ENCODE measurements around the gene GJD2.

GJD2 gene

DNA sequence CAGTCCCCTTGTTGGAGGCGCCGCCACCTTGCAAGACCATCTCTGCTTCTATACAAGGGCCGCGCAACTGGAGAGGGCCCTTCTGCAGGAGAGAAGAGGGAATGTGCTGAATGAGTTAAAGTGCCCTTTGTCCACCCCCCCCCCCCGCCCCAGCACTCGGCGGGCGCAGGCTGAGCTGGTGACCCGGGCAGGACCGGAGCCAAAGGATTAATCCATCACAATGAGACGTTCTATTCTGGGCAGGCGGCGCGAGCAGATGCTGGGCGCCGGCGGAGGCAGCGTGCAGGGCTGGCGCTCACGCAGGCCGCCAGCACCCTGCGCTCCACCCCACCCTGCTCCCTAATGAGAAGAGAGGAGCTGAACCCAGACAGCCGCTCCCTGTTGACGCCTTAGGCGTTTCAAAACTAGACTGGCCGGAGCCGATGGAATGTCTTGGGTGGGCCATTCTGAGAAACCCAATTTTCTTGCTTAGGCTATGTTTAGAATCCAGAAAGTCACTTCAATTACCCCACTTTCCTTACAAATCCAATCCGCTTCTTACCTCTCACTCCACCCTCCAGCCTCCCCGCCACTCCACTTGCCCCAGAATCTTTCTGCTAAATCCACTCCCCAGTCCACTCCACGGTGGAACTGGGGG lies 32.9 kb downstream of the GJD2 start:
- no peak for DNase-seq

DNA sequence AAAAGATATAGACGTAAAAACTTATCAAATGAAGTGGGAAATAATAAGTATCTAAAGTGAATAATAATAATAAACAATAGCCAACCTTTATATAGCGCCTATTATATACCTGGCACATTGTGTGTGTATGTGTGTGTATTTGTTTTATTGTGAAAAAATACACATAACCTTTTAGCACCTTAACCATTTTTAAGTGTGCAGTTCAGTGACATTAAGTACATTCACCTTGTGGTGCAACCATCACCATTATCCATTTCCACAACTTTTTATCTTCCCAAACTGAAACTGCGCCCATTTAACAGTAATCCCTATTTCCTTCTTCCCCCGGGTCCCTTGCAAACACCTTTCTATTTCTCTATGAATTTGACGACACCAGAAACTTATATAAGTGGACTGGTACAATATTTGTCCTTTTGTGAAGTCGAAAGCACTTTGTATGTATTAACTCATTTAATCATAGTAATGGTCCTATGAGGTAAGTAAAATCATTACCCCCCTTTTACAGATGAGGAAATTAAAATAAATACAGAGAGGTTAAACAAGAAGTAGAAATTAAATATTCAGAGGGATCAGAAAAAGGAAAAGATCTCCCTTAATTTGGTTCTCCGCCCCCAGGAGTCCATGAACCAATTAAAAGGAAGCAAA lies 33.5 kb downstream of the GJD2 start:
- DNase-seq: no peak

DNA sequence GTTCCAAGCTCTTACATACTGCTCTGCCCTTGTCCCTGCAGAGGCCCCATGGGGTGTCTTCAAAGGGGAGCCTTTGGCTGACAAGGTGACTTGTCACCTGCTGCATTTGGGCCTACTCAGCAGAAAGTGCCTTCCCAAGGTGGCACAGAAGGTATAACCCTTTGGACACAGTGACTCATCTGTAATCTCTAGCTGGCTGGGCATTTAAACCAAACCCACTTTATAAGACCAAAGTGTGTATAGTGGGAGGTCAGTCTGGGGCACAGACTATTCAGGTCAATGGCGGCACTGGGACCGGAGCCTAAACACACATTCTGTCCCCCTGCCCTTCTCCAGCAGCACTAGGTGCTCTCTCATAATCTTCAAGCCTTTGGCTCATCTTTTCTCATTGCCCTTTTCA lies 35.1 kb downstream of the GJD2 start:
- DNase-seq: no peak

DNA sequence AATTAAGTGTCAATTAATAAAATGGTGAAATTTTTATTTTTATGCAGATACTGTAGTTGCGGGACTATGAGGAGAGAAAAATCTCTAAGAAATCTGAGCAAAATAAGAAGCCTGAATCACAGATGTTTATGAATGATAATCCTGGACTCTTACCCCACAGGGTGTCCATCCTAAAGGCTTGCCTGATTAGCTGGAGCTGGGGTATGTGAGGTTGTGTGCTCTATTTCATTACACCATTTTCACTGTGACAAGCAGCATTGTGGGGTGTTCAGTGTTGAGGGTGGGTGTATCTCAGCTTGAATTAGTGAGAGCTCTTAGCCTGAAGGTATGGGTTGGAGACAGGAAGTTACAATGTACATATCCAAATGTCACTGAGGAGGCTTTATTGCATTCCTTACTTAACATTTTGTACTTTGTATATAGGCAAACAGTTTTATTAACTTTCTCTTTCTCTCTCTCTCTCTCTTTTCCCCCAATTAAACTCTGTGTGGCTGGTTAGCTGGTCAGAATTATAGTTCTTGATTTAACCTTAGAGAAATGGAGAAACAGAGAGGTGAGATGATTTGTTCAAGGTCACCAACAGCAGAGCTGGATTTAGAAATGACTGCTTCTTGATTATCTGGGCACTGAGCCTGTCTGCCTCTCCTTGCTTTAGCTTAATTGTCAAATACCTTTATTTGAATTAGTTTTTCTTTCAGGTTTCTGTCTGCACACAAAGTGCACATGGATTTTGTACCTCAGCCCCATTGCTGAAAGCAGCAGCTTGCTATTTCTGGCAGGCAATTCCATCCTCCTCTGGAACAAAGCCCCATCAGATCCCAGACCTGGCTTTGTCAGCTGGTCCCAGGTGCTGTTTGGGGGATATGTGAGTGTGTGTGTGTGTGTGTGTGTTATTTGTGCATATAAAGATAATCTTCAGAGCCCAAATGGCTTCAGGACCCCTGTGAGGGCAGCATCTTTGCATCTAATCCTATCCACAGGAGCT lies 35.8 kb downstream of the GJD2 start:
- DNase-seq: no peak

DNA sequence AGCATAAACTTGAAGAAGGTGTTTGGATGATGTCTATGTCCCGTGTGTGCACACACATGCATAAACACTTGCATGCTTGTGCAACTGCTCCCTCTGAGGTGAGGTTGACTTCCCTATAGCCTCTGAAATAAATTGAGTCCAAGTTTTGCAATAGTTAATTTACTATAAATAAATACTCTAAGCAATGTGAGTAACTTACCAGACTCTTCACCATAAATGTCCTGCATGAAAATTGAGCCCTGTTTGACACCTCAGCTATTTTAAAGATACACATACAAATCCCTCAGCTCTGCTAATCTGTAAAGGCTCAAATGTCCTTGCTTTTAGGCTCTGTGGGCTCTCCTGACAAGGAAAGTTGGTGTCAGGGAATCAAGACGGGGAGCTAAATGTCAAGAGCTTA lies 37.1 kb downstream of the GJD2 start:
- DNase-seq: no peak

DNA sequence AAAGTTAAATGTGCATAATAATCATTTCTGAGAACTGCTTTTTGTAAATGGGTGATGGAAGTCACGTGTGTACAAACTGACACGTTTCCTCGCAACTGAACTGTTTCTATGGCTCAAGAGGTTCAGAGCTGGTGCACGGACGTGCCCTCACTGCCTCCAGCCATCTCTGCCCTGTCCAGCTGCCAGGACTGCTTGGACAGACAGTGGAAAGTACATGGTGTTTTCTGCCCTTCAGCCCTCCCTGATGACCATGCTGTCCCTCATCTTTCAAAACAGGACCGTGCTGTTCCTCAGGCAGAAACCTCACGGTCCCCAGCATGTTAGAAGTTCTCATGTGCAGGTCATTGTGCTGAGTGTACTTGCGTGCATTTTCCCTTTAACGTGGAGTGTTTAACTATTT lies 38.7 kb downstream of the GJD2 start:
- no peak for DNase-seq

DNA sequence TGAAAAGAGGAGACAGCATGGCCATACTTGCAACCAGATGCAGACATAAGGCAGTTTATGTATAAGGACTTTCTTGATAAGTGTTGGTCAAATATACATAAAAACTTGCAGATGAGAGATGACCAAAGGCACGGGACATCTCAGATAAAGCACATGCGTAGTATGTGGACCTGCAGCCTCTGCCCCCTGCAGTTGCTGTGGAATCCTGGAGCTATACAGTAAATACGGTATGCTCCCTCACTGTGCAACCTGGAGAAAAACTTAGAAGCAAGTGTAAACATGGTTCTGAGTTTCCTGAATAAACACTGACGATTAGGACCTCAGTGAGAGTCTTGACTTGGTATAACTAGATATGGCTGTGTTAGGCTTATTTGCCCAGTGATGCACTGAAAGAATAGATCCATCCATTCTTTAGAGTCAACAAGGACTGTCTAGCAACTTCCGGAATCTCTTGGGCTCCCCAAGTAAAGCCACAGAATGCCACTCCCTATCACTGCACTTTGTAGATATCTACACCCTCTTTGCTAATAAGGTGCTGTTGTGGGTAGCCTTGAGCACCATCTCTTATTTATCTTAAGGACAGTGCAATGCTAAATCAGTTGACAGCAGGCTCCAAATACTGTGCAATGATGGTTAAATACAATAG lies 40.2 kb downstream of the GJD2 start:
- no peak for DNase-seq

DNA sequence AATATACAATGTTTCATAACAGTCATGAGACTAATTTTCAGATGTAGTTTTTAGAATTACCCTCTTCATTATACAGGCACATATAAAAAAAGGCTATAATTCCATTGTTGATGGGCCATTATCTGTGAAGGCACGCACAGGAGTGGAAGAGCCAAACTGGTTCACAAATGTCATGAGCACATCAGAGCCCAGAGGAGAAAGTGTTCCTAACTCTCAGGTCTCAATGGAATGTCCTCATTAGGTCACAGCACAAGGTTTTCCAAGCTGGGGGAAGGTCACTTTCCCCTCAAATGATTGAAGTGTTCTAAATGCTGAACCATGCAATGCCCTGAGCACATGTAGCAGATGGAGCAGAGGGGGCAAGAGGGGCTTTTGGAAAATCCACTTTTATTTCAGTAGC lies 41.2 kb downstream of the GJD2 start:
- no peak for DNase-seq

DNA sequence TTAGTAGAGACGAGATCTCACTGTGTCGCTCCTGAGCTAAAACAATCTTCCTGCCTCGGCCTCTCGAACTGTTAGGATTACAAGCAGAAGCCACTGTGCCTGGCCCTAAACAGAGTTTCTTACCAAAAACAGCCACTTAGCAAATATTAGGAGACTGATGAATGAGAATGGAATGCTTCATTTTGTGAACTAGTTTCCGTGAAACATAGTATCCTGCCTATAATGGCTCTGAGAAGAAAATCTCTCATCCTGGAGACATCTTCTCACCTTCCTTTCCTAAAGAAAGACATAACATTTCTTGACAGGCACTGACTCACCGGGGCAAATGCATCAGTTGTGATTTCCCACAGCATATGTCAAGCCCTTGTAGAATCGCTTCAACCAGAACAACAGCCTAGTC lies 44.9 kb downstream of the GJD2 start:
- DNase-seq: no peak

DNA sequence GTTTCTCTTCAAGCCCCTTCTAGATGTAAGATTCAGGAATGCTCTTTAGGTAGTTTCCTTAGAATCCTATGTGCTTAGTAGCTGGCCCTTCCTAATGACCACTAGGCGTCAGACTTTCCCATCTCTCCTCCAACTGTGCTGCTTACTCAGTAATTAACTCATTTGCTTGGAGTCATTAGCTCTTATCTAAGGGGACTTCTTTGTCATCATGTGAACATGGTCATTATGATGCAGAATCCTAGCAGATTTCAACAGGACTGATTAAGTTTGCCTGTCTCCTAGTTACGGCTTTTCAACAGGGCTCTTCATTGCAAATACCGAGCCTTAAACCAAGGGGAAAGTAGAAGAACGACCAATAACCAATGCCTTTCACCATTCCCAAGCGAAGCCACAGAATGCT lies 46.4 kb downstream of the GJD2 start:
- no peak for DNase-seq

DNA sequence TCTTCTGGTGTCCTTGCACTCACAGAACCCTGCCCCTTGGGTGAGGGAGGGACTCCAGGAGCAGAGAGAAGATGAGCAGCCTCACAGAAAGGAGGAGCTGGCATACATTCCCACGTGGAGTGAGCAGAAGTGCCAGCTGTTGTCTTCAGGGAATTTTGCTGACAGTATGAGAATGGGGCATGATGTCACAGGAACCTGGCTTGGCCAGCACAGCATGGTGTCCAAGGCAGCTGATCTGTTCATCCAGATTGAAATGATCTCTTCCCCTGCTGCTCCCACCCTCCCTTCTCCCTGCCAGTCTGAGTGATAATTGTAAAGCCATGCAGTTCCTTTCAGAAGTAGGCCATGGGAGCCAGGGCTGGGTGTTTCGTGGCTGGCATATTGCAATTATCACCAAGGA lies 53.3 kb downstream of the GJD2 start:
- DNase-seq: no peak
